Activated T-cell treated with anti-CD3 and anti-CD28 coated beads, Interleukin-2, amount 50 U/mL, for 72 hours (primary cell): Measurements from ENCODE around the gene SPTB. TPM values are rescaled to one million over a fixed set of nuclear protein-coding genes. Genes with fewer than 3 reads are reported as not detected.
"Not testable (repeated sequence)": the region's sequence is repeated elsewhere in the genome, so short reads cannot be mapped to it uniquely, and the experiment has no call there.

ENCODE experiments used
- ATAC-seq, 2 donors: fragments of 150-1000 bp; cut with Tn5 transposase; replicated peaks in 1 of 2; 2 replicates each; pipeline ENCODE4 v1.10.0; 2021; ENCODE audit warnings: moderate library complexity in 2 of 2, mild to moderate bottlenecking in 1 of 2
- DNase-seq, 2 donors: peaks; one replicate each; pipeline ENCODE4 v3.0.0; 2021 to 2022; ENCODE audit warnings: mixed read lengths in 1 of 2
- H3K27ac Mint-ChIP-seq: one replicate; pipeline ENCODE4 v1.8.0; 2022; ENCODE audit warnings: mild to moderate bottlenecking, moderate library complexity, mixed read lengths
- H3K27me3 Mint-ChIP-seq: one replicate; pipeline ENCODE4 v1.8.0; 2022; ENCODE audit warnings: low read depth, mixed read lengths
- H3K36me3 Mint-ChIP-seq, 2 donors: one replicate each; pipeline ENCODE4 v1.8.0; 2022; ENCODE audit warnings: mixed read lengths in 2 of 2, mild to moderate bottlenecking in 1 of 2; ENCODE audit not compliant: insufficient read depth in 2 of 2
- H3K4me1 Mint-ChIP-seq: one replicate; pipeline ENCODE4 v1.8.0; 2022; ENCODE audit warnings: low read depth, mixed read lengths
- H3K4me3 Mint-ChIP-seq, 2 donors: one replicate each; pipeline ENCODE4 v1.8.0; 2022; ENCODE audit warnings: mild to moderate bottlenecking in 2 of 2, mixed read lengths in 2 of 2, moderate library complexity in 2 of 2
- H3K9me3 Mint-ChIP-seq, 2 donors: one replicate each; pipeline ENCODE4 v1.8.0; 2022; ENCODE audit warnings: mixed read lengths in 2 of 2
- total RNA-seq, 2 donors: library from RNA; stranded (reverse); gene quantifications; one replicate each; pipeline ENCODE4 v1.2.3, GENCODE V29; 2022

Gene SPTB
- total RNA-seq, 2 donors from 2014 or later = 0.23 to 0.70 TPM

- H3K4me1 Mint-ChIP-seq = peaks cover 6% of the 10 kb centered on the region
- H3K9me3 Mint-ChIP-seq = no peaks in the 10 kb centered on the region
- peak; percentile 71 to 74 for DNase-seq
- peaks cover 27% of the 10 kb centered on the region for H3K27me3 Mint-ChIP-seq
- peak overlapping the region; percentile 68 to 70 for H3K4me3 Mint-ChIP-seq
- H3K36me3 Mint-ChIP-seq = no peaks in the 10 kb centered on the region
- H3K27ac Mint-ChIP-seq = no peak overlapping the region
- peak; percentile 93 to 94 for ATAC-seq
These were observed 56.3 kb downstream of the SPTB start for GRCh38 chr14:64823305-64823861.

- H3K9me3 Mint-ChIP-seq = no peaks in the 10 kb centered on the region
- H3K36me3 Mint-ChIP-seq = no peaks in the 10 kb centered on the region
- H3K27ac Mint-ChIP-seq = no peak overlapping the region
- peaks cover 28% of the 10 kb centered on the region for H3K27me3 Mint-ChIP-seq
- H3K4me1 Mint-ChIP-seq = peaks cover 6% of the 10 kb centered on the region
- no peak for DNase-seq
- no peak overlapping the region for H3K4me3 Mint-ChIP-seq
- no peak for ATAC-seq
These were observed 58.1 kb downstream of the SPTB start for GRCh38 chr14:64821651-64822050.

- H3K4me3 Mint-ChIP-seq = no peak overlapping the region
- H3K27me3 Mint-ChIP-seq = peaks cover 20% of the 10 kb centered on the region
- ATAC-seq (no peak), DNase-seq (no peak)
- no peaks in the 10 kb centered on the region for H3K9me3 Mint-ChIP-seq
- no peak overlapping the region for H3K27ac Mint-ChIP-seq
- H3K36me3 Mint-ChIP-seq = no peaks in the 10 kb centered on the region
- peaks cover 3% of the 10 kb centered on the region for H3K4me1 Mint-ChIP-seq
These were observed 61.6 kb downstream of the SPTB start for GRCh38 chr14:64818151-64818550.

- DNase-seq (no peak), ATAC-seq (no peak)
- Mint-ChIP-seq H3K27ac (no peak overlapping the region), H3K27me3 (peaks cover 17% of the 10 kb centered on the region), H3K4me1 (peaks cover under 1% of the 10 kb centered on the region), H3K9me3 (no peaks in the 10 kb centered on the region), H3K36me3 (no peaks in the 10 kb centered on the region), H3K4me3 (no peak overlapping the region)
These were observed 62.1 kb downstream of the SPTB start for GRCh38 chr14:64817631-64818030.

- peaks cover 6% of the 10 kb centered on the region for H3K4me1 Mint-ChIP-seq
- ATAC-seq (no peak), DNase-seq (no peak)
- H3K9me3 Mint-ChIP-seq = no peaks in the 10 kb centered on the region
- peaks cover 17% of the 10 kb centered on the region for H3K27me3 Mint-ChIP-seq
- no peaks in the 10 kb centered on the region for H3K36me3 Mint-ChIP-seq
- H3K27ac Mint-ChIP-seq = no peak overlapping the region
- H3K4me3 Mint-ChIP-seq = no peak overlapping the region
These were observed 63.4 kb downstream of the SPTB start for GRCh38 chr14:64816221-64816783.

- H3K9me3 Mint-ChIP-seq = no peaks in the 10 kb centered on the region
- no peak for DNase-seq
- H3K27ac Mint-ChIP-seq = no peak overlapping the region
- H3K4me3 Mint-ChIP-seq = no peak overlapping the region
- H3K4me1 Mint-ChIP-seq = peaks cover 6% of the 10 kb centered on the region
- ATAC-seq = no peak
- H3K27me3 Mint-ChIP-seq = peaks cover 17% of the 10 kb centered on the region
- no peaks in the 10 kb centered on the region for H3K36me3 Mint-ChIP-seq
These were observed 64.5 kb downstream of the SPTB start for GRCh38 chr14:64815257-64815656.

- peak overlapping the region; percentile 31 for H3K27ac Mint-ChIP-seq
- H3K9me3 Mint-ChIP-seq = no peaks in the 10 kb centered on the region
- DNase-seq (peak; percentile 30 to 31), ATAC-seq (peak; percentile 50 to 67)
- peaks cover 13% of the 10 kb centered on the region for H3K27me3 Mint-ChIP-seq
- peak overlapping the region in 1 of 2 donors; percentile 16 for H3K4me3 Mint-ChIP-seq
- no peaks in the 10 kb centered on the region for H3K36me3 Mint-ChIP-seq
- H3K4me1 Mint-ChIP-seq = peaks cover 6% of the 10 kb centered on the region
These were observed 67.3 kb downstream of the SPTB start for GRCh38 chr14:64812412-64812811.

- Mint-ChIP-seq H3K27ac (no peak overlapping the region), H3K4me1 (peaks cover 6% of the 10 kb centered on the region), H3K4me3 (no peak overlapping the region), H3K9me3 (no peaks in the 10 kb centered on the region), H3K36me3 (no peaks in the 10 kb centered on the region), H3K27me3 (peaks cover 12% of the 10 kb centered on the region)
- DNase-seq = no peak
- ATAC-seq = no peak
These were observed 68.0 kb downstream of the SPTB start for GRCh38 chr14:64811676-64812075.

- no peak overlapping the region for H3K4me3 Mint-ChIP-seq
These were observed 71.3 kb downstream of the SPTB start for GRCh38 chr14:64808449-64808848.

GRCh38 chr14:64807551-64807950, 72.2 kb downstream of the SPTB start:
- Mint-ChIP-seq H3K9me3 (no peaks in the 10 kb centered on the region), H3K4me3 (no peak overlapping the region), H3K27ac (no peak overlapping the region), H3K36me3 (no peaks in the 10 kb centered on the region), H3K4me1 (peaks cover 4% of the 10 kb centered on the region), H3K27me3 (peaks cover 6% of the 10 kb centered on the region)
- no peak for DNase-seq
- ATAC-seq = no peak

More at GRCh38 chr14:64808449-64808848, 71.3 kb downstream of the SPTB start:
- ATAC-seq (no peak), DNase-seq (no peak)
- Mint-ChIP-seq H3K9me3 (no peaks in the 10 kb centered on the region), H3K4me1 (peaks cover 6% of the 10 kb centered on the region), H3K27me3 (peaks cover 6% of the 10 kb centered on the region), H3K36me3 (no peaks in the 10 kb centered on the region), H3K27ac (no peak overlapping the region)

- H3K36me3 Mint-ChIP-seq = no peaks in the 10 kb centered on the region
- ATAC-seq (no peak), DNase-seq (no peak)
- no peaks in the 10 kb centered on the region for H3K9me3 Mint-ChIP-seq
- H3K27ac Mint-ChIP-seq = no peak overlapping the region
- no peaks in the 10 kb centered on the region for H3K4me1 Mint-ChIP-seq
- H3K4me3 Mint-ChIP-seq = no peak overlapping the region
- peaks cover 6% of the 10 kb centered on the region for H3K27me3 Mint-ChIP-seq
These were observed 72.7 kb downstream of the SPTB start for GRCh38 chr14:64806862-64807495.

- Mint-ChIP-seq H3K9me3 (no peaks in the 10 kb centered on the region), H3K36me3 (no peaks in the 10 kb centered on the region), H3K4me3 (no peak overlapping the region), H3K27ac (no peak overlapping the region), H3K4me1 (no peaks in the 10 kb centered on the region), H3K27me3 (peaks cover 6% of the 10 kb centered on the region)
- DNase-seq (no peak), ATAC-seq (no peak)
These were observed 73.4 kb downstream of the SPTB start for GRCh38 chr14:64806202-64806861.

- H3K36me3 Mint-ChIP-seq, ATAC-seq, H3K4me1 Mint-ChIP-seq, DNase-seq, H3K27me3 Mint-ChIP-seq, H3K4me3 Mint-ChIP-seq, H3K27ac Mint-ChIP-seq, H3K9me3 Mint-ChIP-seq: not testable (repeated sequence)
These were observed 74.1 kb downstream of the SPTB start for GRCh38 chr14:64805646-64806045.
